ENCODE results near the gene NGLY1.
A peak's percentile ranks its signal among the peaks of the same experiment; 100 is the strongest.

NGLY1 gene

DNA sequence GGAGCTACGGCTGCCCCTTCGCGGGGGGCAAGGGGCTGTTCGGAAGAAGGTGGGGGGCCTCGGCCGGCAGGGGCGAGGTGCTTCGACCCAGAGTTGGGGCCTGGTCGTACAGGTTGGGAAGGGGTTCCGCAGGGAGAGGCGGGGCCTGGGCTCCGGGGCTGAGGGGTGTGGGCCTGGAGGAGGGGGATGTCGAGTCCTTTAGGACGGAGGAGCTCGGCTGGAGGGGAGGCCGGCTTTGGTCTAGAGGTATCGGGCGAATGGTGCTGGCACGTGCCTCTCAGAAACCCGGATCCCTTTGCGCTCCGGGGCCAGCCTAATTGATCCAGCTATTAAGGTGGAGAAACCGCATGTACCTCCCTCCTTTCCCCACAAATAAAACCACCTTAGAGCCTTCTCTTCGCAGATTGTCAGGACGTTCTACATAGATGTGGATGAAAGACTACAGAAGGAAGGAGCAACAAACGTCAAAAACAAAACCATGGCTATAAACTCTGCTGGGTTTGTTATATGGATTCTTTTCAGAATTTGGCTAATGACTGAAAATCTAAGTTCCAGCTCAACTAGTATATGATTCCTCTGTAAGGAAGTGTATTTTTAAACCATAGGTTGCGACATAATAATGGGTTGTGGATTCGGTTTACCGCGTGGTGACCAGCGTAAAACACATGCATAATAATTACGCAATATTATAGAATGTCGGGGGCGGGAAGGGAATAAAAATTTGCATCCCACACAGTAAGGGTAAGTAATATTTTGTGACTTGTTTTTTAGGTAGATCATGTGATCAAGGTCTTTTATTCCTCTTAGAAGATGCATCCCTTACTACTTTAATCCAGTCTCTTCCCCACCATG is 644 bp upstream of the NGLY1 start:
- peak; percentile 27 to 82 for DNase-seq

DNA sequence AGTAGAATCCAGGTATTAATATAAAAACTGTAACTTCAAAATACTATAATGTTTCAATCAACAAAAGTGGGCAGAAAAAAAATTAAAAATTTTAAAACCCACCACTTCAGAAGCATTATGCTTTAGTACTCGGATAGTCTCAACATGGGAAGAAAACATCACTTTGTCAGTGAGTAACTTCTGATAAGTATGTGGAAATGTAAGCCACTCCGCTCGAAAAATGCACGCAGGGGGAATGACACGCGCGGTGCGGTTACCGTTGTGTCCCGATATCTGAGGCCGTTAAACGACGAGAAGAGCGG is 656 bp downstream of the NGLY1 start:
- DNase-seq: no peak

DNA sequence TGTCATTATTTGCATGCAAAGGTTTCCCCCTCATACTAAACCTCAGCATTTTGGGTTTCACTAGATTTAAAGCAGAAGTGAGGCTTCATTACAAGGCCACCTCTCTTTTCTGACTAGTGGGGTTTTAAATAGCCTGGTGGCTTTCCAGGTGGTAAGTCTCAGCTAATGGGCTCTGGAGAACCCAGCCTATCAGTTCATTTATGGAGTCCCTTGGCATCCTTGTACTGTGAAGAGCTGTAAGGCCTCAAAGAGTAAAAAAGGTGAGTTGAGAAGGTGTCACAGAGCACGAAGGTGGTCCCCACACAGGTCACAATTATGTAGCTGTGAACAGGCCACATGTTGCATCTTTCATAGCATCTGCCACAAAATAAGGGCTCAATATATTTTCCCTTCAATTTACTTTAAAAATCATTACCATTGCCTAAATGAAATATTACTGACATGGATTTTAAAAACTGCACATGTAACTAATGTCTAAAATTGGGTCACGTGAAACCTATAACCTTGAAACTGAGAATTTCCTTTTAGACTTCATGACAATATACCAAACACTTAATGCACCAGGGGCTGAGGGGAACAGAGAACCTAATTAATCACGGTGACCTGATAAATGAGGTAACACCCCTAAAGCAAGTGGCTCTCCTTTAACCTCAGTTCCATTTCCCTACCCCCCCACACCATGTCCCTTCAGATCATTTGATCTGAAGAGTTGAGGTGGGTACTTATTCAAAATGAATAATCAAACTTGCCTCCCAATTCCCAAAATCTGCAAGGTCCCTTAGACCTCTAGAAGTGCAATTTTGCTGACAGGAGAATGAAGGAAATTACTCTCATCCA is 1.3 kb downstream of the NGLY1 start:
- no peak for DNase-seq

DNA sequence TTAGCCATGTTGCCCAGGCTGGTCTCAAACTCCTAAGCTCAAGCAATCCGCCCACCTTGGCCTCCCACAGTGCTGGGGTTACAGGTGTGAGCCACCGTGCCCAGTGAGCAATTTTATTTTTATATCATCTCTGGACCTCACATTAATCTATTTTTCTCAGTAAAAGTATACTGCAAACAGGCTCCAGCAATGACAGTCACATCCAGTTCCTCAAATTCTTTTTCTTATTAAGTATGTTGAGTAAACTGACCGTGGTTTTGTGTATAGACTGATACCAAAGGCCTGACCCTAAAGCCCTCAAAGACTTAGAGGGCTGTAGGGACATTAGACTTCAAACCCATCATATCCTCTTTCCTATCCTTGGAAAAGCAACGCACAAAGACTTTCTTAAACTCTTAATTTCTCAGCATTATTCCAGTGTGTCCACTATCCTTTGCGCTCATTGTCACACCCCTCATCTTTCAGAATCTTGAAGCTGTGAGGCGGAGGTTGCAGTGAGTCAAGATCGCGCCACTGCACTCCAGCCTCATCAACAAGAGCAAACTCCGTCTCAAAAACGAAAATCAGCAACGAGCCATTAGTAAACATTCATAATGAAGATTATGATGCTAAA is 2.0 kb downstream of the NGLY1 start:
- no peak for DNase-seq

DNA sequence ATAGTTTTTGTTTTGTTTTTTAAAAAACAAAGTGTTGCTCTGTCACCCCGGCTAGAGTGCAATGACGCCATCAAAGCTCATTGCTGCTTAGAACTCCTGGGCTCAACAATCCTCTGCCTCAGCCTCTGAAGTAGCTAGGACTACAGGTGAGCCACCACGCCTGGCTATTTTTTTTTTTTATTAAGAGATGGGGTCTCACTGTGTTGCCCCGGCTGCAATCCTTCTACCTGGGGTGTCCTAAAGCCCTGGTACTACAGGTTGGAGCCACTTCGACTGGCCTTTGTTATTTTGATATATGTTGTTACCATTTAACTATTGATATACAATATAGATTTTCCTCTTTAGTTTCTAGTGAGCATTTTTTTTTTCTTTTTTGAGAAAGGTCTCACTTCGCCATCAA is 2.6 kb downstream of the NGLY1 start:
- no peak for DNase-seq

DNA sequence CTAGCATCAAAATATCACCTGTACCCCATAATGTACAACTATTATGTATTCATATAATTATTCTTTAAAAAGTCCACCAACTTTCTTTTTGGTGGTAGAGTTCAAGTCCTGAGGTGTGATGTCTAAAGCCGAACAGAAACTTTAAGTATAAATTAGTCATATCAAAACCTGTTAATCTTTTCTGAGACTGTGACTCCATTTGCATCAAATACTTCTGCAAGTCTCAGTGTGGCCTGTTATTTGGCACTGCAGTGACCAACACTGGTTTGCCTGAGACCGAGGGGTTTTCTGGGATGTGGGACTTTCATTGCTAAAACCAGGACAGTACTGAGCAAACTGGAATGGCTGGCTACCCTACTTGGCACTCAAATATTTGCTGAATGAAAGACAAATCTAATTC is 7.3 kb downstream of the NGLY1 start:
- no peak for DNase-seq

DNA sequence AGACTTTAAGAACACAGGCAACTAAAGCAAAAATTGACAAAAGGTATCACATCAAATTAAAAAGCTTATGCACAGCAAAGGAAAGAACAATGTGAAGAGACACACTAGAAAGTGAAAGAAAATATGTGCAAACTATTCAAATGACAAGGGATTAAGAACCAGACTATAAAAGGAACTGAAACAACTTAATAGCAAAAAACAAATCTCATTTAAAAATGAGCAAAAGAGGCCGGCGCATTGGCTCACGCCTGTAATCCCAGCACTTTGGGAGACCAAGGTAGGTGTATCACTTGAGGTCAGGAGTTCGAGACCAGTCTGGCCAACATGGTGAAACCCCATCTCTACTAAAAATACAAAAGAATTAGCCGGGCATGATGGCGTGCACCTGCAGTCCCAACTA is 14.4 kb downstream of the NGLY1 start:
- DNase-seq: no peak

DNA sequence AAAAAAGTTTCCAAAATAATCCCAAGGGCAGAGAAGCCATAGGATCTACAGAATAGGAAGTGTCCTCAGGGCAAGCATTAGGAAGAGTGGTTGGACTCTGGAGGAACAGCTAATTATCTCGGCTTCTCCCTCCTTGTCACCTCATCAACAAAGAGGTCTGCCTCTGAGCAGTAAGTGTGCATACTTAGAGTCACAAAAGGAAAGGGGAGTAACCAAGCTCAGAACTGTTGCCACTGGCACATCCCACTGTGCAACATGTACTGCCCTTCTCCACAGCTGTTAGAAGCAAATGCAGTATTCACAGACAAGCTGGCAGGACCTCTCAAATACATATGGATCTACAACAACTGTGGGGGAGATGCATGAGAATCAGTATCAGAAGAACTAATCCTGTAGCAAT is 31.5 kb downstream of the NGLY1 start:
- DNase-seq: no peak

DNA sequence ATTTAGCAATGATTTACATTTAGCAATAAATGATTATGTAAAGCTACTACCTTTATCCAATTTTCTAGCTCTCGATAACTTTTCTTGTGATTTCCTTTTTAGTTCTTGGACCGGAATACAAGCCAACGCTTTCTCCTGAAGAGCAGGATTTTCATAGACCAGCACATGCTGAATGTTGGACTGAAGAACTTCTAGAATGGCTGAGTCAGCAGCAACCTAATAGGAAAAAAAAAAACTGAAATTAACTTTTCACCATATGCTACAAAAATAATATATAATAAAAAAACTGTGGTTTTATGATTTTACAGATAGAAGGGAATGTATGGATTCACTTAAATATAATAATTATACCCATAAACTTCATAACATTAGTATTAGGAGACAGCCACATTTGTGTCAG is 32.2 kb downstream of the NGLY1 start:
- DNase-seq: no peak

DNA sequence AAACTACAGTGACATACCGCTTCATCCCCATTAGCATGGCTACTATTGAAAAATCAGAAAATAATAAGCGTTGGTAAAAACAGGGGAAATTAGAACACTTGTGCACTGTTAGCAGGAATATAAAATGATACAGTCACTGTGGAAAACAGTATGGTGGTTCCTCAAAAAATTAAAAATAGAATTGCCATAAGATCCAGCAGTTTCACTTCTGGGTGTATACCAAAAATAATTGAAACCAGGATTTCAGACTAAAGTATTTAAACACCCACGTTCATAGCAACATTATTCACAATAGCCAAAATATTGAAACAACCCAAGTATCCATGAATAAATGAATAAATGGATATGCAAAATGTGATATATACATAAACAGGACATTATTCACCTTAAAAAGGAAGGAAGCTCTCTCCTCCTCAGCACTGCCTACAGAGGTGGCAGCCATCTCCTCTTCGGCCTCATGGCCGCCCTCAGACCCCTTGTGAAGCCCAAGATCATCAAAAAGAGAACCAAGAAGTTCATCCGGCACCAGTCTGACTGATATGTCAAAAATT is 34.1 kb downstream of the NGLY1 start:
- no peak for DNase-seq

DNA sequence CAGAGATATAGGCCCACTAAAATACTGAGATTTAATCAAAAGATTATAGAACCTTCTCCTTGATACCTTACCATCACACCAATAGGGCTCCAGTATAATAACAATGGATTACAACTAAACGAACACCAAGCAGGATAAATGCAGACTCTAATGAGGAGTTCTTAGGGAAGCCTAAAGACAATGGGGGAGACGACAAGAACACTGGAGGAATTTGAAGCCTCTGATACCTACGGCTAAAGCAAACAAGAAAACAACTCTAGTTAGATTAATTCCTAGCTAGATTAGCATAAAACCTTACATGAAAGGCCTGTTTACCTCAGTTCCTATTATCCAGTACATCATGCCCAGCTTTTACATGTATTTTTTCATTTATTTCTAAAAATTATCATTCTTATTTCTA is 35.1 kb downstream of the NGLY1 start:
- DNase-seq: no peak

DNA sequence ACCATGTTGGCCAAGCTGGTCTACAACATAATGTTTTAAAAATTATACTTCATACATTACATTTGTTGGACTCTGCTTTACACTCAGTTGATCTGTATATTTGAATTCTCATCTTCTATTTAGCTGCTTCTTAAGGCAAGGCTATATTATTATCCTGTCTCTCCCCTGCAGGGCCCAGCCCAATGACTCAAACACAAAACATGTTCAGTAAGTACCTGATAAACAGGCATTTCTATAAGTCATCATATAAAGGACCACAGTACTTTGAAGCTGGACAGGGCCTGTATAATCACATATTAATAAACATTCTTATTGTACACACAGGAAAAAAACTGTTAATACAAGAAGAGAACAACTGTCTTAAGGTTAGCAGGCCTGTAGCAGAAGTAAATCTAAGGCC is 36.2 kb downstream of the NGLY1 start:
- DNase-seq: no peak

DNA sequence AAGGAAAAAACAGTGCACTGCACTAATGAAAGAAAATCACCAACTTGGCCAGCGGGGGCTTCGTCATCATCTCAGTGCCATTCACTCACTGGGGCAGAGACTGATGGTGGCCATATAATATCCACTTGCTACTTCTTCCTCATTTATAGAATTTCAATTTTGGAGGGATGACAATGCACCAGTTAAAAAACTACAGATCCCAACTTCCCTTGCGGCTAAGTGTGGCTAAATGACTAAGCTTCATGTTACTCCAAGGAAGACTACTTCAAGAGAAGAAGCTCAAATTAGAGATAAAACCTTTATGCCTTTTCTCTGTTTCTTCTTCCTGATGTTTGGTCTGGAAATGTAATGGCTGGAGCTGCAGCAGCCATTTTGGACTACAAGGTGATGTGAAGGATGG is 38.8 kb downstream of the NGLY1 start:
- DNase-seq: no peak

DNA sequence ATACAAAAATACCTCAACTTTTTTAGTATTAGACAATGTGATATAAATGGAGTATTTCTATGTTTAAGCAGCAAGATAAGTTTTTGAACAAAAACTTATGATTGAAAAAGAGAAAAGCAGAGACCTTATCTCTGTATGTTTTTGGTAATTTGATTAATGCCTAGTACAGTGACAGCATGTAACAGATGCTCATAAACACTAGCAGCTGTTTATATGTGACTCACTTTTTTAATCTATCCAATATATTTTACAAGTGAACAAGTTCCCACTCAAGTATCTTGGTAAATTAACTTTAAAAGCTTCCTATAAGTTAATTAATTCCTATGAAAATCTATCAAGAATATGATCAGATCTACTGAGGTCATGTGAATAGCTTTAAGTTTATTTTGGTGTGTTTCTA is 55.1 kb downstream of the NGLY1 start:
- no peak for DNase-seq

DNA sequence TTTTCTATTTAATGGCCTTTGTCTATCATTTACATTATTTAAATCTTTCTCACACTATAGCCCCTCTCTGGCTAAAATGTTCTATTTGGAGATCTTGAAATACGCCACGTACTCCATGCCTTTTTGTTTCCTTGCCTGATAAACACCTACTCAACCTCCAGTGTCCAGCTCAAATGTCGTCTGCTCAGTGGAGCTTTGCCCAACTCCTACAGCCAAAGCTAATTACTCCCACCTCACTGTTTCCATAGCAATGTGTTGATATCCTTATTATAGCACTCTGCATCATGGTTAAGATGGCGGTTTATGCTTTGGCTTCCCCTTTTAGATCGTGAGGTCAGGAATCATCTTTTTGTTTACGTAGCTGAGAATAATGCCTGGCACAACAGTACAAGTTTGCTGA is 55.9 kb downstream of the NGLY1 start:
- DNase-seq: no peak

DNA sequence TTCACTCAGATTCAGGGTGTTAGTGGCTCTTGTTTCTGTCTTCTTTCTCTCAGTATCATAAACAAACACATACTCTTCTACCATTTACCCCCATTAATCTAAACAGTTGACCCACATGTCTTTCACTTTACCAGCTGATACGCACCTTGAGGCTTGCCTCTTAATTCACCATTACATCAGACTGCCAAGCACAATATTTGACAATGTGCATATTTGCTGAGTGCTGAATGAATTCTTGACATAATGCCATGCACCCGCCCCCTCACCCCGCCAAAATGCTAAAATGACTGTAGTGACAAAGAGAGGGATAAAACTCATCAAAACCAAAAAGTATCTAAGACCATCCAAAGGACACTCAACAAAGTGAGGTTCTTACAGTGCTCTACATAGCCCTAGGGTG is 57.4 kb downstream of the NGLY1 start:
- DNase-seq: no peak

DNA sequence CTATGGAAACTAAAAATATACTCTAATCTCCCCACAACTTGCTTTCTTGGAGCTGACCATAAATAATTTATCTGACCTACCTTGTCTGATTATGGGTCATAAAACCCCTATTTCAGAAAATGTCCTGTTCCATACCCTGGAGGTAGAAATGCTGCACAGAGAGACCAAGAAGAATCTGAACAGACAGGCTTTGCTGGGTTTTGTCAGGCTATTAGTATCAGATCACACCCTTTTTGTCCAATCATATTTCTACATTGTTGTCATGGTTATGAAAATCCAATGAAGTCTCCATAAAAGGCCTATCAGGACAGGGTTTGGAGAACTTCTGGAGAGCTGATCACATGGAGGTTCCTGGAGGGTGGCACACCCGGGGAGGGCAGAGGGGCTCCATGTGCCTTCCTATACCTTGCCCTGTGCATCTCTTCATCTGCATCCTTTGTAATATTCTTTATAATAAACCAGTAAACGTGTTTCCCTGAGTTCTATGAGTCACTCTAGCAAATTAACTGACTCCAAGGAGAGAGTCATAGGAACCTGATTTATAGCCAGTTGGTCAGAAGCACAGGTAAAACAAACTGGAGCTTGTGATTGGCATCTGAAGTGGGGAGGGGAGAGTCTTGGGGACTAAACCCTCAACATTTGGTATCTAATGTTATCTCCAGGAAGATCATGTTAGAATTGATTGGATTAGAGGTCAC is 58.1 kb downstream of the NGLY1 start:
- DNase-seq: no peak

DNA sequence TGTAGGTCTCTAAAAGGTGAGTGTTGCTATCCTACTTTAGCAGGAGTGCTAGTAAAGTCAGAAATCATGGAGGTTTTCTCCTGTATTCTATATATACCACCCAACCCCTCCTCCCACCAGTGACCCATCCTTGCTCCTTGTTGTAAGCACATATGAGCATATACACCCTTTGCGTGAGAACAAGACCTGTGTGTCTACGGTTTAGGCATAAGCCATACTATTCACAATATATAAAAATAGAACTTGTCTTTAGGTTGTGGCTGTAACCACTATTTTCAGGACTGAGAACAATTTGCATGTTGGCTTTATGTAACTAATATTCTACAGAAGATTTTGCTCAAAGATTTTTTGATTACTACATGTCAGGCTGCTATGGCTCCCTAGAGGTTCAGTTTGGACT is 59.4 kb downstream of the NGLY1 start:
- DNase-seq: no peak

DNA sequence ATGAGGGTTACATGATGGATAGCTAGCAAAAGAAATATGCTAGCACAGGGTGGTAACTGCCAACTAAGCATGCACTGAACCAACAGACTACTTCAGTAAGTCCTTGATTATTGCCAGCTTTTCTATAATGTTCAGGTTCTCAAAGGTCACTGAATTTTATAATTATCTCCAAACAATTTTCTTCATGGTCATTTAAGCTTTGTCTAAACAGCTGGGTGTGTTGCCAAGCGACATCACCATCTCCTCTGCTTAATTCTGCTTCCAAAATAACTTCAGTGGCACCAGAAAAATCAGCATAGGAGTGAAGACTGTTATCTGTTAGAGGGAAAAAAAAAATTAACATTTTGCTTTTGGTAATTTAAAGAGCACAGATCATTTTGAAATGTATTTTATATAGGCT is 63.9 kb downstream of the NGLY1 start:
- DNase-seq: no peak

DNA sequence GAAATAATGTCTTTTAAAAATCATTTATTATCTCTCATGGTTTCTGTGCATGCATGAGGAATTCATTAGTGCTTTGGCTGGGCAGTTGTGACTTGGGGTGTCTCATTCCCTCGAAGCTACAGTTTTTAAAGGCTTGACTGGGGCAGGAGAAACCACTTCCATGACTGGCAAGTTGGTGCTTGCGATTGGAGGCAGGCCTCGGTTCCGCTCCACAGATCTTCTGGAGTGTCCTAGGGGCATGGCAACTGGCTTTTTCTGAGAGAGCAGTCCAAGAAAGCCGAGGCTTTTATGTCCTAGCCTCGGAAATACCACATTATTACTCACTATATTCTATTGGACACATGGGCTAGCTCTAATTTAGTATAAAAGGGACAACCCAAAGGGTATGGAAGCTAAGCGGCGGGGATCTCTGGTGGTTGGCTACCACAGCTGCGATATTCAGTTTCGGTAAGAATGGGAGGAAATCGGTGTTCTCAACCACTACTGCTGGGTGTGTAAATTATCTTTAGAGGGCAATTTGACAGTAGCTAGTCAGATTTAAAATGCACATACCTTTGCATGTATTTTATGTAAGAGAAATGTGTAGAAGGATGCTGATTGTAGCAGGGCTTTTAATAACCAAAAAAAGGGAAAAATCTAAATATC is 69.8 kb downstream of the NGLY1 start:
- DNase-seq: no peak

DNA sequence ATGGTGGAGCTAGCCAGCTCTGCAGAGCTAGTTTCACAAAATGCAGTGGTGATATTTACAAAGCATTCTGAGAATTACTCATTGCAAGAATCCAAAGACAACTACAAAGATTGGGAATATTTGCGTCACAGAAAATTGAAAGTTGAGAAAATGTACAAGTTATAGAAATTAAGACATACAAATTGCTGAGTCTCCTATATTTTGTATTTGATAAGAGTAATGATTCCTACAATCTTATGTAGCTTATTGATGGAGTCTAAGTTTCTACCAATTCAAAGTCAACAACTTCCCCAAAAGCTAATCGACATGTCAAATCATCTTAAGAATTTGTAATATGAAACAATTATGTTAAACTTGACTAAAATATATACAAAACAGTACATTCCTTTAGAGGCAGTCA is 72.2 kb downstream of the NGLY1 start:
- DNase-seq: no peak

DNA sequence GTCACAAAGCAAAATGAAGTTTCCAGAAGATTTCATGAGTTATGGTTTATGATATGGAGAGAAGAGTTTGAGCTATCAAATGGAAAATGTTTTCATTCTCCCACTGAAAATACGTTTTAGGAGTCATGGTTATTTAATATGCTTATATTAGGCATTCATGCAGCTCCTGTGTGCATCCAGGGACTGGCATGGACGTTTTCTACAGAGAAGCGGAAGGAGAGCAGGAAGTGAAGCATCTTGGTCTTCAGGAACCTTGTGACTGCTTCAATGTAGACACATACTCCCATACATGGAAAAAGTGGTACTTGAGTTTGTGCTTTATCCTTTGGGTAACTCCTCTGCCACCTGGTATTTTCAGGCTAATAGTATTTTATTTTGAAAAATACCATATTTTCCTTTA is 75.2 kb downstream of the NGLY1 start:
- no peak for DNase-seq

All from SW 1271 (cell line).